ENCODE results near the gene ADAMTS17.

- TF ChIP-seq, protein P1, sequence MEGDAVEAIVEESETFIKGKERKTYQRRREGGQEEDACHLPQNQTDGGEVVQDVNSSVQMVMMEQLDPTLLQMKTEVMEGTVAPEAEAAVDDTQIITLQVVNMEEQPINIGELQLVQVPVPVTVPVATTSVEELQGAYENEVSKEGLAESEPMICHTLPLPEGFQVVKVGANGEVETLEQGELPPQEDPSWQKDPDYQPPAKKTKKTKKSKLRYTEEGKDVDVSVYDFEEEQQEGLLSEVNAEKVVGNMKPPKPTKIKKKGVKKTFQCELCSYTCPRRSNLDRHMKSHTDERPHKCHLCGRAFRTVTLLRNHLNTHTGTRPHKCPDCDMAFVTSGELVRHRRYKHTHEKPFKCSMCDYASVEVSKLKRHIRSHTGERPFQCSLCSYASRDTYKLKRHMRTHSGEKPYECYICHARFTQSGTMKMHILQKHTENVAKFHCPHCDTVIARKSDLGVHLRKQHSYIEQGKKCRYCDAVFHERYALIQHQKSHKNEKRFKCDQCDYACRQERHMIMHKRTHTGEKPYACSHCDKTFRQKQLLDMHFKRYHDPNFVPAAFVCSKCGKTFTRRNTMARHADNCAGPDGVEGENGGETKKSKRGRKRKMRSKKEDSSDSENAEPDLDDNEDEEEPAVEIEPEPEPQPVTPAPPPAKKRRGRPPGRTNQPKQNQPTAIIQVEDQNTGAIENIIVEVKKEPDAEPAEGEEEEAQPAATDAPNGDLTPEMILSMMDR (conservative IDR thresholded peaks at IDR 0.05), result no peak
- TF ChIP-seq ZFX (IDR thresholded peaks at IDR 0.05), result no peak
Observed at GRCh38 chr15:99999282-100000070, 342.3 kb downstream of the ADAMTS17 start.
